WTC11 (cell line): ENCODE measurements around the gene ANO9.

Experiments used
- JUN ChIP-seq: sonication (generic); formaldehyde crosslinking; IDR thresholded peaks from 2 replicates; pipeline ENCODE4 v1.8.0; 2023; ENCODE audit warnings: mild to moderate bottlenecking, missing genetic modification reagents
- ZNF263 ChIP-seq: sonication (generic); formaldehyde crosslinking; IDR thresholded peaks from 2 replicates; pipeline ENCODE4 v1.8.1; 2022; ENCODE audit warnings: low read depth, mild to moderate bottlenecking, moderate library complexity, missing genetic modification reagents
- TF ChIP-seq, protein P1 (sequence below): sonication (generic); formaldehyde crosslinking; IDR thresholded peaks from 2 replicates; pipeline ENCODE4 v1.8.1; 2023; ENCODE audit warnings: mild to moderate bottlenecking, moderate library complexity, missing genetic modification reagents
- TF ChIP-seq, protein P2 (sequence below): fragments of 200-600 bp; IDR thresholded peaks from 2 replicates; pipeline ENCODE4 v1.8.0; 2022; ENCODE audit warnings: antibody characterized with exemption
- TF ChIP-seq, protein P3 (sequence below): sonication (generic); formaldehyde crosslinking; IDR thresholded peaks from 2 replicates; pipeline ENCODE4 v1.8.0; 2022; ENCODE audit warnings: mild to moderate bottlenecking, missing genetic modification reagents
- TF ChIP-seq, protein P4 (sequence below): sonication (generic); formaldehyde crosslinking; IDR thresholded peaks from 2 replicates; pipeline ENCODE4 v1.8.1; 2022; ENCODE audit warnings: low read depth, mild to moderate bottlenecking, moderate library complexity, missing genetic modification reagents, borderline replicate concordance

DNA sequence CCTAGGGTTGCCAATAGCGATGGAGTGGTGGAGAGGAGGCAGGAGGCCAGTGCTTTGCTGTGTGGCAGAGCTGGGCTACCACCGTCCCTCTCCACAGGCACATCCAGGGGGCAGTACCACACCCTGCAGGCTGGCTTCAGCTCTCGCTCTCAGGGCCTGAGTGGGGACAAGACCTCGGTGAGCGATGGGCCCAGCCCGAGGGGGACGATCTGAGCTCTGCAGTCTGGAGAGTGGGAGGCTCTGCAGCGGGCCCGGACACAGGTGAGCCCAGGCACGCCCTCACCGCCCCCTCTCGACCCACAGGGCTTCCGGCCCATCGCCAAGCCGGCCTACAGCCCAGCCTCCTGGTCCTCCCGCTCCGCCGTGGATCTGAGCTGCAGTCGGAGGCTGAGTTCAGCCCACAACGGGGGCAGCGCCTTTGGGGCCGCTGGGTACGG lies 45.3 kb downstream of the ANO9 start:
- TF ChIP-seq, protein P1, sequence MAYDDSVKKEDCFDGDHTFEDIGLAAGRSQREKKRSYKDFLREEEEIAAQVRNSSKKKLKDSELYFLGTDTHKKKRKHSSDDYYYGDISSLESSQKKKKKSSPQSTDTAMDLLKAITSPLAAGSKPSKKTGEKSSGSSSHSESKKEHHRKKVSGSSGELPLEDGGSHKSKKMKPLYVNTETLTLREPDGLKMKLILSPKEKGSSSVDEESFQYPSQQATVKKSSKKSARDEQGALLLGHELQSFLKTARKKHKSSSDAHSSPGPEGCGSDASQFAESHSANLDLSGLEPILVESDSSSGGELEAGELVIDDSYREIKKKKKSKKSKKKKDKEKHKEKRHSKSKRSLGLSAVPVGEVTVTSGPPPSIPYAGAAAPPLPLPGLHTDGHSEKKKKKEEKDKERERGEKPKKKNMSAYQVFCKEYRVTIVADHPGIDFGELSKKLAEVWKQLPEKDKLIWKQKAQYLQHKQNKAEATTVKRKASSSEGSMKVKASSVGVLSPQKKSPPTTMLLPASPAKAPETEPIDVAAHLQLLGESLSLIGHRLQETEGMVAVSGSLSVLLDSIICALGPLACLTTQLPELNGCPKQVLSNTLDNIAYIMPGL = no peak; the same call in 1 of the 2 replicates
- no peak for TF ChIP-seq ZNF263 (CRISPR knock-in tag)
- TF ChIP-seq, protein P2, sequence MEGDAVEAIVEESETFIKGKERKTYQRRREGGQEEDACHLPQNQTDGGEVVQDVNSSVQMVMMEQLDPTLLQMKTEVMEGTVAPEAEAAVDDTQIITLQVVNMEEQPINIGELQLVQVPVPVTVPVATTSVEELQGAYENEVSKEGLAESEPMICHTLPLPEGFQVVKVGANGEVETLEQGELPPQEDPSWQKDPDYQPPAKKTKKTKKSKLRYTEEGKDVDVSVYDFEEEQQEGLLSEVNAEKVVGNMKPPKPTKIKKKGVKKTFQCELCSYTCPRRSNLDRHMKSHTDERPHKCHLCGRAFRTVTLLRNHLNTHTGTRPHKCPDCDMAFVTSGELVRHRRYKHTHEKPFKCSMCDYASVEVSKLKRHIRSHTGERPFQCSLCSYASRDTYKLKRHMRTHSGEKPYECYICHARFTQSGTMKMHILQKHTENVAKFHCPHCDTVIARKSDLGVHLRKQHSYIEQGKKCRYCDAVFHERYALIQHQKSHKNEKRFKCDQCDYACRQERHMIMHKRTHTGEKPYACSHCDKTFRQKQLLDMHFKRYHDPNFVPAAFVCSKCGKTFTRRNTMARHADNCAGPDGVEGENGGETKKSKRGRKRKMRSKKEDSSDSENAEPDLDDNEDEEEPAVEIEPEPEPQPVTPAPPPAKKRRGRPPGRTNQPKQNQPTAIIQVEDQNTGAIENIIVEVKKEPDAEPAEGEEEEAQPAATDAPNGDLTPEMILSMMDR = no peak
- TF ChIP-seq, protein P3, sequence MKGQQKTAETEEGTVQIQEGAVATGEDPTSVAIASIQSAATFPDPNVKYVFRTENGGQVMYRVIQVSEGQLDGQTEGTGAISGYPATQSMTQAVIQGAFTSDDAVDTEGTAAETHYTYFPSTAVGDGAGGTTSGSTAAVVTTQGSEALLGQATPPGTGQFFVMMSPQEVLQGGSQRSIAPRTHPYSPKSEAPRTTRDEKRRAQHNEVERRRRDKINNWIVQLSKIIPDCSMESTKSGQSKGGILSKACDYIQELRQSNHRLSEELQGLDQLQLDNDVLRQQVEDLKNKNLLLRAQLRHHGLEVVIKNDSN (CRISPR knock-in tag) = no peak
- TF ChIP-seq JUN (CRISPR knock-in tag) = no peak
- TF ChIP-seq, protein P4, sequence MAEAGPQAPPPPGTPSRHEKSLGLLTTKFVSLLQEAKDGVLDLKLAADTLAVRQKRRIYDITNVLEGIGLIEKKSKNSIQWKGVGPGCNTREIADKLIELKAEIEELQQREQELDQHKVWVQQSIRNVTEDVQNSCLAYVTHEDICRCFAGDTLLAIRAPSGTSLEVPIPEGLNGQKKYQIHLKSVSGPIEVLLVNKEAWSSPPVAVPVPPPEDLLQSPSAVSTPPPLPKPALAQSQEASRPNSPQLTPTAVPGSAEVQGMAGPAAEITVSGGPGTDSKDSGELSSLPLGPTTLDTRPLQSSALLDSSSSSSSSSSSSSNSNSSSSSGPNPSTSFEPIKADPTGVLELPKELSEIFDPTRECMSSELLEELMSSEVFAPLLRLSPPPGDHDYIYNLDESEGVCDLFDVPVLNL = no peak
